Right renal cortex interstitium (tissue), 3 donors: Measurements from ENCODE around the gene CDC45. TPM values are rescaled to one million over a fixed set of nuclear protein-coding genes. Genes with fewer than 3 reads are reported as not detected.
"Not testable (repeated sequence)": the region's sequence is repeated elsewhere in the genome, so short reads cannot be mapped to it uniquely, and the experiment has no call there.

Source experiments
- DNase-seq, 3 donors: peaks; one replicate each; pipeline ENCODE4 v3.0.0-alpha.2; 2013; ENCODE audit warnings: low read depth in 3 of 3, low spot score in 2 of 3
- polyA plus RNA-seq, 3 donors: library from polyadenylated mRNA; unstranded; fragments of 120-200 nt; gene quantifications; one replicate each; pipeline ENCODE4 v1.2.1, GENCODE V29; 2013; ENCODE audit not compliant: insufficient read length in 3 of 3

CDC45 gene, protein sequence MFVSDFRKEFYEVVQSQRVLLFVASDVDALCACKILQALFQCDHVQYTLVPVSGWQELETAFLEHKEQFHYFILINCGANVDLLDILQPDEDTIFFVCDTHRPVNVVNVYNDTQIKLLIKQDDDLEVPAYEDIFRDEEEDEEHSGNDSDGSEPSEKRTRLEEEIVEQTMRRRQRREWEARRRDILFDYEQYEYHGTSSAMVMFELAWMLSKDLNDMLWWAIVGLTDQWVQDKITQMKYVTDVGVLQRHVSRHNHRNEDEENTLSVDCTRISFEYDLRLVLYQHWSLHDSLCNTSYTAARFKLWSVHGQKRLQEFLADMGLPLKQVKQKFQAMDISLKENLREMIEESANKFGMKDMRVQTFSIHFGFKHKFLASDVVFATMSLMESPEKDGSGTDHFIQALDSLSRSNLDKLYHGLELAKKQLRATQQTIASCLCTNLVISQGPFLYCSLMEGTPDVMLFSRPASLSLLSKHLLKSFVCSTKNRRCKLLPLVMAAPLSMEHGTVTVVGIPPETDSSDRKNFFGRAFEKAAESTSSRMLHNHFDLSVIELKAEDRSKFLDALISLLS
- 10 to 100 TPM; 17.0 to 18.7 (median 18.1) TPM for polyA plus RNA-seq

GRCh38 chr22:19479355-19480172, at the start of gene CDC45:
Gene CDC45, plus strand, starts transcription at chr22:19479920. Its CDS starts 49 bp downstream, at chr22:19479969.
- peak; percentile 98 to 99 (median 98) for DNase-seq

DNA sequence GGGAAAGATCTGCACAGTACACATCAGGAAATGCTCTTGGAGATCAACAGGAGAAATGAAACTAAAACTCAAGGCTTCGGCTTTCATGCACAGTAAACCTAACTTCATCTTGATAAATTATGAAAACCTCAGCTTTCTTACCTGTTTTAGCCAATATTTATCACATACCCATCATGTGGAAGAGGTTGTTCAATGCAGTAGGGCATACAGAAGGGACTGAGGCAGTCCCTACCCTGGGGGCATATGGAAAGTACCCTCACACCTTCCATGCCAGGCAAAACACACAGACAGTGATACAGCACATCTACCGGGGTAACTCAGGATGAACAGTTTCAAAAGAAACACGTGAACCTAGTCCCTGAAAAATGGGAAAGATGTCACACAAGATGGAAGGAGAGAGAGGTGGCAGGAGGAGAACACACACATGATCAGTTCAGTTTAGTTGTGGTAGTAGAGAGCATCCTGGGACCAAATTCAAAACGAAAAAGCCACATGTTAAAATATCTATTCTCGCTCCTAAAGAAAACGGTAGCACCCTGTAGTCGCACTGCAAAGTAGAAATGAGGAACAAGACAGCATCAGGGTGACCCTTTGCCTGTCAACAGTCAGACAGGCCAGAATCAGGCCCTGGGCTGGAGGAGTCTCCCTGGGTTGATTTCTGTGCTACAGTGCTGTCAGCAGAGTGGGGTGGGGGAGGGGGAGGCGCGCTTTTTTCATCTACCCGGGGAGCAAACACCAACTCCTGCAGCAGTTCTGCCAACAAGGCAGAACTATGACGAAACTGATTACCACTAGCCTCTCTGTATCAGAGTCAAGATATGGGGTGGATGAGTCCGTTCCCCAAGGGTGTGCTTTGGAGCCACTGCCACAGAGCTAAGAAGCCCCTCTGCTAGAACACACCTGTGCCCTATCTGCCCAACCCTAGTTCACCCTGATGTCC, 49.5 kb upstream of the CDC45 start:
- DNase-seq = no peak

- DNase-seq = peak in 1 of 3 donors; percentile 21
Measured at GRCh38 chr22:19430890-19431541, 48.7 kb upstream of the CDC45 start.

- DNase-seq = peak in 2 of 3 donors; percentile 69 to 71
Measured at GRCh38 chr22:19431649-19432132, 48.0 kb upstream of the CDC45 start, which contains the start of gene HIRA. Gene HIRA, minus strand, starts transcription at chr22:19431733. Its CDS starts 257 bp downstream, at chr22:19431476.

- peak; percentile 68 to 83 (median 80) for DNase-seq
Measured at GRCh38 chr22:19432133-19432851, 47.4 kb upstream of the CDC45 start, which contains the start of gene MRPL40. Gene MRPL40, plus strand, starts transcription at chr22:19432545. Its CDS starts 10 bp downstream, at chr22:19432555.

- no peak for DNase-seq
Measured at GRCh38 chr22:19434401-19434800, 45.3 kb upstream of the CDC45 start.

DNA sequence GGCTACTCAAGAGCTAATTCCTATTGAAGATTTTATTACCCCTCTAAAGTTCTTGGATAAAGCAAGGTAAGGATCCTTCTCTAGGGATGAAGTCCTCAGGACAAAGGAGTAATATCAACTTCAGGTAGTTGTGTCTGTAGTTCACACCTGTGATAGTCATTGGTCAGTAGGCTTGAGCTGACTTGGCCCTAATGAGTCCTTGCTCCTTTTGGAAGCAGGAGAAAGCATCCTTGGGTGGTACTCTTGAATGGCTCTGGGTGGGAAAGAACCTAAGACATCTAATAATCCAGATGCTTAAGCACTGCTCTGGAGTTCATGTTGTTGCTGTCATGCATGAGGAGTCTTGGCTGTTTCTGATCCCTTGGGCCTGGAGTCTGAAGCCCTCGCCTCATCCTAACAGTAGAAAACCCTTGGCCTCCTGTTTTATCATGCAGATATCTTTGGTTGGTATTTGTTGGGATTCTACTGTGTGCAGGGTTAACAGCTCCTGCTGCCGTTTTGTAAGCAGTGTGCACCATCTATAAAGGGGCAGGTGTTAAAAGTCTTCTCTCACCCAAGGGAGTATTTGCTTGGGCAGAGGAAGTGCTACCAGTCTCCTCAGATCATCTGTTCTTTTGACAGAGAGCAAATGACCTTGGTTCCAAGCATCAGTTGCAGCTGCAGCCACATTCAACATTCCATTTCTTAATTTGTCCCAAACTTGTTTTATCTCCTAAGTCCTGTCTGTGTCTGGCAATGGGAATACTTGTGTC, 44.7 kb upstream of the CDC45 start:
- DNase-seq = no peak

- not testable (repeated sequence) for DNase-seq
Measured at GRCh38 chr22:19436444-19437161, 43.1 kb upstream of the CDC45 start.

- DNase-seq = no peak
Measured at GRCh38 chr22:19438298-19438697, 41.4 kb upstream of the CDC45 start.

GRCh38 chr22:19440411-19441195, 39.1 kb upstream of the CDC45 start:
- DNase-seq = no peak

GRCh38 chr22:19442166-19442565, 37.6 kb upstream of the CDC45 start:
- DNase-seq = no peak

GRCh38 chr22:19443544-19444211, 36.0 kb upstream of the CDC45 start:
- DNase-seq = no peak

DNA sequence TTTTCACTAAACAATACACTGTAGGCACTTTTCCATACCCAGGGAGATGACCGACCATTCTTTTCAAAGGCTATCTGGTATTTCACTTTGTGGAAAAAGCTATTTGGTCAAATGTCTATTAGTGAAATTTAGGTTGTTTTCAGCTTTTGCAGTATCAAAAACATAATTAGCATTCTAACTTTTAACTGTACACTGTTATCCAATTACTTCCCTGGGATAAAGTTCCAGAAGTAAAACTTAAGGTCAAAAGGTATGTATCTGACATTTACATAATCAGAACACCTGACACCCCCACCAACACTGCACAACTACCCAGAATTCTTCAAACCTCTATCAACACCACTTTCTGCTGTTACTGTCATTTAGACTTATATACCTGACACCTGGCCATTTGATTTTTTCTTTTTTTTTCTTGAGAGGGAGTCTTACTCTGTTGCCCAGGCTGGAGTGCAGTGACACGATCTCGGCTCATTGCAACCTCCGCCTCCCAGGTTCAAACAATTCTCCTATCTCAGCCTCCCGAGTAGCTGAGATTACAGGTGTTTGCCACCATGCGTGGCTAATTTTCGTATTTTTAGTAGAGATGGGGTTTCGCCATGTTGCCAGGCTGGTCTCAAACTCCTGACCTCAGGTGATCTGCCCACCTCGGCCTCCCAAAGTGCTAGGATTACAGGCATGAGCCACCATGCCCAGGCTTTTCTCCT, 34.3 kb upstream of the CDC45 start:
- not testable (repeated sequence) for DNase-seq

- DNase-seq = no peak
Measured at GRCh38 chr22:19446603-19447329, 33.0 kb upstream of the CDC45 start.
